HepG2 (cell line): ENCODE measurements around the gene ART4. TPM values are rescaled to one million over a fixed set of nuclear protein-coding genes. Genes with fewer than 3 reads are reported as not detected.
A peak's percentile ranks its signal among the peaks of the same experiment; 100 is the strongest.

Experiments
- GABPA ChIP-seq, 2 experiments: IDR thresholded peaks; 2 replicates each; pipeline ENCODE4 v1.6.1; 2011 to 2016; ENCODE audit warnings: low read depth in 2 of 2, low read length in 1 of 2, missing biosample characterization in 1 of 2, missing genetic modification characterization in 1 of 2
- MIXL1 ChIP-seq: IDR thresholded peaks from 2 replicates; pipeline ENCODE4 v1.6.1; 2016
- TP53 ChIP-seq: sonication (generic); formaldehyde crosslinking; conservative IDR thresholded peaks from 2 replicates; pipeline ENCODE4 v1.4.0; 2020; ENCODE audit warnings: missing genetic modification reagents
- XRCC5 ChIP-seq: fragments of 200-400 bp; formaldehyde crosslinking; optimal IDR thresholded peaks from 2 replicates; pipeline ENCODE3; 2017; ENCODE audit warnings: mild to moderate bottlenecking, low read length
- ZNF446 ChIP-seq: sonication (generic); formaldehyde crosslinking; IDR thresholded peaks from 2 replicates; pipeline ENCODE4 v1.5.0; 2020; ENCODE audit warnings: mild to moderate bottlenecking, missing genetic modification reagents
- ZNF543 ChIP-seq: sonication (generic); formaldehyde crosslinking; IDR thresholded peaks from 2 replicates; pipeline ENCODE4 v1.4.0; 2020; ENCODE audit warnings: mild to moderate bottlenecking, missing genetic modification reagents
- ZNF547 ChIP-seq: sonication (generic); formaldehyde crosslinking; IDR thresholded peaks from 2 replicates; pipeline ENCODE4 v1.5.1; 2020; ENCODE audit warnings: mild to moderate bottlenecking, missing genetic modification reagents
- ZNF557 ChIP-seq: sonication (generic); formaldehyde crosslinking; IDR thresholded peaks from 2 replicates; pipeline ENCODE4 v1.4.0; 2020; ENCODE audit warnings: missing genetic modification reagents
- ZNF558 ChIP-seq: sonication (generic); formaldehyde crosslinking; IDR thresholded peaks from 2 replicates; pipeline ENCODE4 v1.9.0; 2022; ENCODE audit warnings: mild to moderate bottlenecking, missing genetic modification reagents, borderline replicate concordance
- ZNF569 ChIP-seq: sonication (generic); formaldehyde crosslinking; IDR thresholded peaks from 2 replicates; pipeline ENCODE4 v1.5.0; 2020; ENCODE audit warnings: mild to moderate bottlenecking, missing genetic modification reagents, moderate library complexity, borderline replicate concordance
- ZNF703 ChIP-seq: sonication (generic); formaldehyde crosslinking; IDR thresholded peaks from 2 replicates; pipeline ENCODE4 v1.5.1; 2020; ENCODE audit warnings: missing genetic modification reagents, mild to moderate bottlenecking, moderate library complexity, borderline replicate concordance
- polyA plus RNA-seq, 8 experiments: library from polyadenylated mRNA; depleted of rRNA in 3 of 8; stranded (reverse) in 7 of 8; unstranded in 1 of 8; fragments of >200 nt; fragmentation: Illumina TruSeq in 4 of 8; extraction: Trizol in 4 of 8; gene quantifications; 2 replicates each; pipeline versions ENCODE4 v1.2.1 to v1.2.3, GENCODE V29; 2011 to 2016; ENCODE audit warnings: low read depth in 4 of 8, missing spikeins in 1 of 8, mixed read lengths in 1 of 8; ENCODE audit not compliant: insufficient read depth in 1 of 8
- total RNA-seq, 5 experiments: library from RNA; depleted of rRNA; stranded (reverse); fragments of >200 nt; fragmentation: Illumina TruSeq; extraction: Trizol; gene quantifications; 2 replicates each; pipeline ENCODE4 v1.2.3, GENCODE V29; 2016; ENCODE audit warnings: low read depth in 1 of 5
- TF ChIP-seq, protein P1 (sequence below), 2 experiments: fragments of 450-650 bp in 1 of 2; sonication (generic) in 1 of 2; formaldehyde crosslinking in 1 of 2; IDR thresholded peaks; 2 replicates each; pipeline versions ENCODE4 v1.6.1 to v1.8.0; 2016 to 2022; ENCODE audit warnings: antibody characterized with exemption in 1 of 2, mild to moderate bottlenecking in 1 of 2, missing genetic modification reagents in 1 of 2
- TF ChIP-seq, protein P2 (sequence below): sonication (generic); formaldehyde crosslinking; IDR thresholded peaks from 2 replicates; pipeline ENCODE4 v1.4.0; 2020; ENCODE audit warnings: mild to moderate bottlenecking, missing genetic modification reagents
- TF ChIP-seq, protein P3 (sequence below): sonication (generic); formaldehyde crosslinking; IDR thresholded peaks from 2 replicates; pipeline ENCODE4 v1.5.0; 2020; ENCODE audit warnings: mild to moderate bottlenecking, missing genetic modification reagents
- TF ChIP-seq, protein P4 (sequence below): sonication (generic); formaldehyde crosslinking; IDR thresholded peaks from 2 replicates; pipeline ENCODE4 v1.4.0; 2020; ENCODE audit warnings: mild to moderate bottlenecking, missing genetic modification reagents

The ART4 gene
- total and polyA plus RNA-seq, 2 of the 13 experiments (the other 11 are each of a cell fraction or from before 2014, with no cell fraction given): 17.6 to 20.3 TPM

- TF ChIP-seq, protein P1, sequence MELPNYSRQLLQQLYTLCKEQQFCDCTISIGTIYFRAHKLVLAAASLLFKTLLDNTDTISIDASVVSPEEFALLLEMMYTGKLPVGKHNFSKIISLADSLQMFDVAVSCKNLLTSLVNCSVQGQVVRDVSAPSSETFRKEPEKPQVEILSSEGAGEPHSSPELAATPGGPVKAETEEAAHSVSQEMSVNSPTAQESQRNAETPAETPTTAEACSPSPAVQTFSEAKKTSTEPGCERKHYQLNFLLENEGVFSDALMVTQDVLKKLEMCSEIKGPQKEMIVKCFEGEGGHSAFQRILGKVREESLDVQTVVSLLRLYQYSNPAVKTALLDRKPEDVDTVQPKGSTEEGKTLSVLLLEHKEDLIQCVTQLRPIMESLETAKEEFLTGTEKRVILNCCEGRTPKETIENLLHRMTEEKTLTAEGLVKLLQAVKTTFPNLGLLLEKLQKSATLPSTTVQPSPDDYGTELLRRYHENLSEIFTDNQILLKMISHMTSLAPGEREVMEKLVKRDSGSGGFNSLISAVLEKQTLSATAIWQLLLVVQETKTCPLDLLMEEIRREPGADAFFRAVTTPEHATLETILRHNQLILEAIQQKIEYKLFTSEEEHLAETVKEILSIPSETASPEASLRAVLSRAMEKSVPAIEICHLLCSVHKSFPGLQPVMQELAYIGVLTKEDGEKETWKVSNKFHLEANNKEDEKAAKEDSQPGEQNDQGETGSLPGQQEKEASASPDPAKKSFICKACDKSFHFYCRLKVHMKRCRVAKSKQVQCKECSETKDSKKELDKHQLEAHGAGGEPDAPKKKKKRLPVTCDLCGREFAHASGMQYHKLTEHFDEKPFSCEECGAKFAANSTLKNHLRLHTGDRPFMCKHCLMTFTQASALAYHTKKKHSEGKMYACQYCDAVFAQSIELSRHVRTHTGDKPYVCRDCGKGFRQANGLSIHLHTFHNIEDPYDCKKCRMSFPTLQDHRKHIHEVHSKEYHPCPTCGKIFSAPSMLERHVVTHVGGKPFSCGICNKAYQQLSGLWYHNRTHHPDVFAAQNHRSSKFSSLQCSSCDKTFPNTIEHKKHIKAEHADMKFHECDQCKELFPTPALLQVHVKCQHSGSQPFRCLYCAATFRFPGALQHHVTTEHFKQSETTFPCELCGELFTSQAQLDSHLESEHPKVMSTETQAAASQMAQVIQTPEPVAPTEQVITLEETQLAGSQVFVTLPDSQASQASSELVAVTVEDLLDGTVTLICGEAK (IDR thresholded peaks at IDR 0.05): peak; percentile 58; the same call in 1 of the 2 replicates
- TF ChIP-seq, protein P1 (CRISPR knock-in tag; IDR thresholded peaks at IDR 0.05): 0 out of 2 replicates have a peak, but pooled peaks have one; percentile 54
- TF ChIP-seq ZNF557 (no peak), ZNF446 (no peak), XRCC5 (peak; percentile 36), ZNF703 (CRISPR knock-in tag) (no peak), ZNF569 (CRISPR knock-in tag) (no peak), TP53 (no peak), ZNF543 (CRISPR knock-in tag) (no peak), MIXL1 (CRISPR knock-in tag) (0 out of 2 replicates have a peak, but pooled peaks have one; percentile 7), ZNF547 (CRISPR knock-in tag) (no peak), ZNF558 (CRISPR knock-in tag) (no peak), GABPA (IDR thresholded peaks at IDR 0.05; ENCODE audit: low read depth, low read length) (peak; percentile 78), GABPA (CRISPR knock-in tag; IDR thresholded peaks at IDR 0.05; ENCODE audit: low read depth) (peak; percentile 98)
- TF ChIP-seq, protein P2, sequence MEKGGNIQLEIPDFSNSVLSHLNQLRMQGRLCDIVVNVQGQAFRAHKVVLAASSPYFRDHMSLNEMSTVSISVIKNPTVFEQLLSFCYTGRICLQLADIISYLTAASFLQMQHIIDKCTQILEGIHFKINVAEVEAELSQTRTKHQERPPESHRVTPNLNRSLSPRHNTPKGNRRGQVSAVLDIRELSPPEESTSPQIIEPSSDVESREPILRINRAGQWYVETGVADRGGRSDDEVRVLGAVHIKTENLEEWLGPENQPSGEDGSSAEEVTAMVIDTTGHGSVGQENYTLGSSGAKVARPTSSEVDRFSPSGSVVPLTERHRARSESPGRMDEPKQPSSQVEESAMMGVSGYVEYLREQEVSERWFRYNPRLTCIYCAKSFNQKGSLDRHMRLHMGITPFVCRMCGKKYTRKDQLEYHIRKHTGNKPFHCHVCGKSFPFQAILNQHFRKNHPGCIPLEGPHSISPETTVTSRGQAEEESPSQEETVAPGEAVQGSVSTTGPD (CRISPR knock-in tag): no peak
- TF ChIP-seq, protein P3, sequence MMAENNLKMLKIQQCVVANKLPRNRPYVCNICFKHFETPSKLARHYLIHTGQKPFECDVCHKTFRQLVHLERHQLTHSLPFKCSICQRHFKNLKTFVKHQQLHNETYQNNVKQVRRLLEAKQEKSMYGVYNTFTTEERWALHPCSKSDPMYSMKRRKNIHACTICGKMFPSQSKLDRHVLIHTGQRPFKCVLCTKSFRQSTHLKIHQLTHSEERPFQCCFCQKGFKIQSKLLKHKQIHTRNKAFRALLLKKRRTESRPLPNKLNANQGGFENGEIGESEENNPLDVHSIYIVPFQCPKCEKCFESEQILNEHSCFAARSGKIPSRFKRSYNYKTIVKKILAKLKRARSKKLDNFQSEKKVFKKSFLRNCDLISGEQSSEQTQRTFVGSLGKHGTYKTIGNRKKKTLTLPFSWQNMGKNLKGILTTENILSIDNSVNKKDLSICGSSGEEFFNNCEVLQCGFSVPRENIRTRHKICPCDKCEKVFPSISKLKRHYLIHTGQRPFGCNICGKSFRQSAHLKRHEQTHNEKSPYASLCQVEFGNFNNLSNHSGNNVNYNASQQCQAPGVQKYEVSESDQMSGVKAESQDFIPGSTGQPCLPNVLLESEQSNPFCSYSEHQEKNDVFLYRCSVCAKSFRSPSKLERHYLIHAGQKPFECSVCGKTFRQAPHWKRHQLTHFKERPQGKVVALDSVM (CRISPR knock-in tag): no peak
- TF ChIP-seq, protein P4, sequence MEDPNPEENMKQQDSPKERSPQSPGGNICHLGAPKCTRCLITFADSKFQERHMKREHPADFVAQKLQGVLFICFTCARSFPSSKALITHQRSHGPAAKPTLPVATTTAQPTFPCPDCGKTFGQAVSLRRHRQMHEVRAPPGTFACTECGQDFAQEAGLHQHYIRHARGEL (CRISPR knock-in tag): no peak
Measured at GRCh38 chr12:14803011-14803829, 40.1 kb downstream of the ART4 start, which contains the start of the genes C12orf60 and WBP11 (continued).
